ENCODE measurements around the gene CISD3.
"Not testable (repeated sequence)": the region's sequence is repeated elsewhere in the genome, so short reads cannot be mapped to it uniquely, and the experiment has no call there.

CISD3 gene

GRCh38 chr17:38707678-38708351 lies 22.3 kb upstream of the CISD3 start:
- DNase-seq (ENCODE audit: low read depth), result no peak

- no peak for DNase-seq (ENCODE audit: low read depth)
These were observed 20.9 kb upstream of the CISD3 start for GRCh38 chr17:38709104-38709820.

- DNase-seq (ENCODE audit: low read depth), result no peak
These were observed 20.1 kb upstream of the CISD3 start for GRCh38 chr17:38709864-38710603.

- DNase-seq (ENCODE audit: low read depth), result no peak
These were observed 19.6 kb upstream of the CISD3 start for GRCh38 chr17:38710604-38710962.

- no peak for DNase-seq (ENCODE audit: low read depth)
These were observed 19.2 kb upstream of the CISD3 start for GRCh38 chr17:38710985-38711384.

- no peak for DNase-seq (ENCODE audit: low read depth)
These were observed 18.2 kb upstream of the CISD3 start for GRCh38 chr17:38711792-38712571.

- no peak for DNase-seq (ENCODE audit: low read depth)
These were observed 17.5 kb upstream of the CISD3 start for GRCh38 chr17:38712593-38712992.

GRCh38 chr17:38713456-38714075 lies 16.6 kb upstream of the CISD3 start:
- no peak for DNase-seq (ENCODE audit: low read depth)

- DNase-seq (ENCODE audit: low read depth), result no peak
These were observed 14.8 kb upstream of the CISD3 start for GRCh38 chr17:38715216-38715943.

GRCh38 chr17:38716368-38717005 lies 13.7 kb upstream of the CISD3 start:
- DNase-seq (ENCODE audit: low read depth), result no peak

GRCh38 chr17:38717139-38717745 lies 12.9 kb upstream of the CISD3 start:
- no peak for DNase-seq (ENCODE audit: low read depth)

GRCh38 chr17:38719289-38719942 lies 10.7 kb upstream of the CISD3 start:
- no peak for DNase-seq (ENCODE audit: low read depth)

- no peak for DNase-seq (ENCODE audit: low read depth)
These were observed 10.0 kb upstream of the CISD3 start for GRCh38 chr17:38719943-38720641.

- DNase-seq (ENCODE audit: low read depth), result no peak
These were observed 9.2 kb upstream of the CISD3 start for GRCh38 chr17:38720941-38721340.

GRCh38 chr17:38721802-38722201 lies 8.3 kb upstream of the CISD3 start:
- no peak for DNase-seq (ENCODE audit: low read depth)

- no peak for DNase-seq (ENCODE audit: low read depth)
These were observed 5.7 kb upstream of the CISD3 start for GRCh38 chr17:38724337-38724988.

- DNase-seq (ENCODE audit: low read depth), result no peak
These were observed 5.1 kb upstream of the CISD3 start for GRCh38 chr17:38725066-38725465.

GRCh38 chr17:38726145-38726544 lies 4.0 kb upstream of the CISD3 start:
- DNase-seq (ENCODE audit: low read depth), result not testable (repeated sequence)

- DNase-seq (ENCODE audit: low read depth), result peak; percentile 73
These were observed 2.4 kb upstream of the CISD3 start for GRCh38 chr17:38727736-38728135.

Data from activated T-cell treated with anti-CD3 and anti-CD28 coated beads for 48 hours (primary cell).